BE2C (cell line): Measurements from ENCODE around the gene ANKEF1.
"Not testable (repeated sequence)": the region's sequence is repeated elsewhere in the genome, so short reads cannot be mapped to it uniquely, and the experiment has no call there.

Experiments
- DNase-seq: peaks from one replicate; pipeline ENCODE4 v3.0.0-alpha.2; 2020
- H3K27me3 ChIP-seq: fragments of 250-450 bp; sonication (Bioruptor Pico); 2 replicates; pipeline ENCODE4 v1.5.1; 2020; ENCODE audit warnings: mild to moderate bottlenecking
- H3K36me3 ChIP-seq: fragments of 250-450 bp; sonication (Bioruptor Pico); 2 replicates; pipeline ENCODE4 v1.5.1; 2020; ENCODE audit warnings: mild to moderate bottlenecking
- H3K4me1 ChIP-seq: fragments of 250-450 bp; sonication (Bioruptor Pico); 2 replicates; pipeline ENCODE4 v1.5.1; 2020
- H3K4me3 ChIP-seq: 2 replicates; pipeline ENCODE4 v1.5.1; 2011; ENCODE audit warnings: low read depth, low read length
- H3K9me3 ChIP-seq: fragments of 250-450 bp; sonication (Bioruptor Pico); 2 replicates; pipeline ENCODE4 v1.5.1; 2020
- TF ChIP-seq, protein P1 (sequence below): IDR thresholded peaks from 2 replicates; pipeline ENCODE4 v1.5.1; 2012; ENCODE audit warnings: mild to moderate bottlenecking, low read depth, low read length

Gene ANKEF1

DNA sequence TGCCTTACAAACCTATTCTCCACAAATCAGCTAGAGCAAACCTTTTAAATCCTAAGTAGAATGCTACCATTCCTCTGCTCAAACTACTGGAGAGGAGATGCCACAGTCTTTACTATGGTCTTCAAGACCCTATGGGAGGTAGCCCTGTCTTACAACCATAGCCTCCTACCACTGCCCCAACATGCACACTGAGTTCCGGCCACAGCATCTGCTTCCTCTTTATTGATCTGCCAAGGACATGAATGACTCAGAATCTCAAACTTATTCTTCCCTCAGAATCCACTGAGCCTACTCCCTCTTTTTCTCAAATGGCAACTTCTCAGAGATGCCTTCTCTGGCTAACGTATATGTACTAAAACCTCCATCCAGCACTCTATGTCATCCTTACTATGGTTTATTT lies 12.2 kb upstream of the ANKEF1 start:
- Histone ChIP-seq H3K4me3 (no peak overlapping the region), H3K27me3 (peaks cover 21% of the 10 kb centered on the region), H3K9me3 (no peaks in the 10 kb centered on the region), H3K36me3 (no peaks in the 10 kb centered on the region), H3K4me1 (no peaks in the 10 kb centered on the region)
- no peak for DNase-seq
- TF ChIP-seq, protein P1, sequence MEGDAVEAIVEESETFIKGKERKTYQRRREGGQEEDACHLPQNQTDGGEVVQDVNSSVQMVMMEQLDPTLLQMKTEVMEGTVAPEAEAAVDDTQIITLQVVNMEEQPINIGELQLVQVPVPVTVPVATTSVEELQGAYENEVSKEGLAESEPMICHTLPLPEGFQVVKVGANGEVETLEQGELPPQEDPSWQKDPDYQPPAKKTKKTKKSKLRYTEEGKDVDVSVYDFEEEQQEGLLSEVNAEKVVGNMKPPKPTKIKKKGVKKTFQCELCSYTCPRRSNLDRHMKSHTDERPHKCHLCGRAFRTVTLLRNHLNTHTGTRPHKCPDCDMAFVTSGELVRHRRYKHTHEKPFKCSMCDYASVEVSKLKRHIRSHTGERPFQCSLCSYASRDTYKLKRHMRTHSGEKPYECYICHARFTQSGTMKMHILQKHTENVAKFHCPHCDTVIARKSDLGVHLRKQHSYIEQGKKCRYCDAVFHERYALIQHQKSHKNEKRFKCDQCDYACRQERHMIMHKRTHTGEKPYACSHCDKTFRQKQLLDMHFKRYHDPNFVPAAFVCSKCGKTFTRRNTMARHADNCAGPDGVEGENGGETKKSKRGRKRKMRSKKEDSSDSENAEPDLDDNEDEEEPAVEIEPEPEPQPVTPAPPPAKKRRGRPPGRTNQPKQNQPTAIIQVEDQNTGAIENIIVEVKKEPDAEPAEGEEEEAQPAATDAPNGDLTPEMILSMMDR: no peak

DNA sequence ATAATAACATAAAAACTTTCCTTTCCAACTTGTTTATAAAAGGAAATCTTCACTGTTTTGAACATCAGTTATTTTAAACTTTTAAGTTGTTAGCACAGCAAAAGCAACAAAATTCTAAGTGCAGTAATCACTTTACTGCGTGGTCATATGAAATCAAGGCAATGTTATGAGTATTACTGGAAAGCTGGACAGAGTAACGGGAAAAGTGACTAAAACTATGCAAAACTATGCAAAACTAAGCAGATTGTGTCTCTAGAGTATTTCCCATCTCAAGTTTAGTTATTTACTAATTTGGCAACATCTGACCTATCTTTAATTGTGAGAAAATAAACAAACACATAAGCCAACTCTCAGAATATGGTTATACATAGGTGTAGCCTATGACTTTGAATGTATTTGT lies 10.9 kb upstream of the ANKEF1 start:
- H3K4me1 ChIP-seq: no peaks in the 10 kb centered on the region
- H3K4me3 ChIP-seq: no peak overlapping the region
- no peaks in the 10 kb centered on the region for H3K36me3 ChIP-seq
- H3K27me3 ChIP-seq: peaks cover 17% of the 10 kb centered on the region
- no peaks in the 10 kb centered on the region for H3K9me3 ChIP-seq
- no peak for DNase-seq
- TF ChIP-seq, protein P1: no peak

DNA sequence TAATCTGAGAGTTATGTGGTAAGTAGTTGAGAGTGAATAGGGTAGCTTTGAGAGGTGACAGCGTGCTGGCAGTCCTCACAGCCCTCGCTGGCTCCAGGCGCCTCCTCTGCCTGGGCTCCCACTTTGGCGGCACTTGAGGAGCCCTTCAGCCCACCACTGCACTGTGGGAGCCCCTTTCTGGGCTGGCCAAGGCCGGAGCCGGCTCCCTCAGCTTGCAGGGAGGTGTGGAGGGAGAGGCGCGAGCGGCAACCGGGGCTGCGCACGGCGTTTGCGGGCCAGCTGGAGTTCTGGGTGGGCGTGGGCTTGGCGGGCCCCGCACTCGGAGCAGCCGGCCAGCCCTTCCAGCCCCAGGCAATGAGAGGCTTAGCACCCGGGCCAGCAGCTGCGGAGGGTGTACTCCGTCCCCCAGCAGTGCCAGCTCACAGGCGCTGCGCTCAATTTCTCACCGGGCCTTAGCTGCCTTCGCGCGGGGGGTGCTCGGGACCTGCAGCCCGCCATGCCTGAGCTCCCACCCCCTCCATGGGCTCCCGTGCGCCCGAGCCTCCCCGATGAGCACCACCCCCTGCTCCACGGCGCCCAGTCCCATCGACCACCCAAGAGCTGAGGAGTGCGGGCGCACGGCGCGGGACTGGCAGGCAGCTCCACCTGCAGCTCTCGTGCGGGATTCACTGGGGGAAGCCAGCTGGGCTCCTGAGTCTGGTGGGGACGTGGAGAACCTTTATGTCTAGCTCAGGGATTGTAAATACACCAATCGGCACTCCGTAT lies 3.2 kb upstream of the ANKEF1 start:
- H3K27me3 ChIP-seq, H3K36me3 ChIP-seq, H3K4me1 ChIP-seq, DNase-seq, H3K9me3 ChIP-seq, H3K4me3 ChIP-seq: not testable (repeated sequence)

DNA sequence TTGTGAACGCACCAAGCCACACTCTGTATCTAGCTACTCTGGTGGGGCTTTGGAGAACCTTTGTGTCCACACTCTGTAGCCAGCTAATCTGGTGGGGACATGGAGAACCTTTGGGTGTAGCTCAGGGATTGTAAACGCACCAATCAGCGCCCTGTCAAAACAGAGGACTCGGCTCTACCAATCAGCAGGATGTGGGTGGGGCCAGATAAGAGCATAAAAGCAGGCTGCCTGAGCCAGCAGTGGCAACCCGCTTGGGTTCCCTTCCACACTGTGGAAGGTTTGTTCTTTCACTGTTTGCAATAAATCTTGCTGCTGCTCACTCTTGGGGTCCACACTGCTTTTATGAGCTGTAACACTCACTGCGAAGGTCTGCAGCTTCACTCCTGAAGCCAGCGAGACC lies 2.5 kb upstream of the ANKEF1 start:
- not testable (repeated sequence) for H3K27me3 ChIP-seq, H3K9me3 ChIP-seq, H3K4me1 ChIP-seq, DNase-seq, H3K36me3 ChIP-seq, H3K4me3 ChIP-seq

DNA sequence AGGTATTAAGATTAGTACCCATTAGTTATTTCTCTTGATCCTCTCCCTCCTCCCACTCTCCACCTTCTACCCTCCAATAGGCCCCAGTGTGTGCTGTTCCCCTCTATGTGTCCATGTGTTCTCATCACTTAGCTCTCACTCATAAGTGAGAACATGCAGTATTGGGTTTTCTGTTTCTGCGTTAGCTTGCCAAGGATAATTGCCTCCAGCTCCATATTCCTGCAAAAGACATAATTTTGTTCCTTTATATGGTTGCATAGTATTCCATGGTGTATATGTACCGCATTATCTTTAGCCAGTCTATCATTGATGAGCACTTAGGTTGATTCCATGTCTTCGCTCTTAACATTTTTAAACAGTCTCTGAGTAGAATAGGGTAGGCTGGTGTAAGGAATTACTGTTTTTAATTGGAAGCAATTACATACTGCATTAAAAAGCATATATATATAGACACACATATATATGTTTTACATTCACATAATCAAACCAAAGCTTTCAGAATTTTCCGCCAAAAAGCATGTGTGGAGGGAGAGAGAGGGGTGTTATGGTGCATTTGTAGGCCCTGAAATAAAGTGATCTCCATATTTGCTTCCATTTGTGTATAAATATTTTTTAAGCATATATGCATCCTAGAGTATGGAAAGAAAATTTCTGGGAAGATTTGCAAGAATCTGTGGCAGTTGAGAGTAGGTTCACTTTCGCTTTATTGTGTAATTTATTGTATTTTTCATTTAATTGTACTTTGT lies 709 bp upstream of the ANKEF1 start:
- DNase-seq: no peak
- no peaks in the 10 kb centered on the region for H3K36me3 ChIP-seq
- H3K27me3 ChIP-seq: no peaks in the 10 kb centered on the region
- TF ChIP-seq, protein P1: no peak
- no peaks in the 10 kb centered on the region for H3K4me1 ChIP-seq
- H3K9me3 ChIP-seq: no peaks in the 10 kb centered on the region
- peak overlapping the region; percentile 26 for H3K4me3 ChIP-seq

DNA sequence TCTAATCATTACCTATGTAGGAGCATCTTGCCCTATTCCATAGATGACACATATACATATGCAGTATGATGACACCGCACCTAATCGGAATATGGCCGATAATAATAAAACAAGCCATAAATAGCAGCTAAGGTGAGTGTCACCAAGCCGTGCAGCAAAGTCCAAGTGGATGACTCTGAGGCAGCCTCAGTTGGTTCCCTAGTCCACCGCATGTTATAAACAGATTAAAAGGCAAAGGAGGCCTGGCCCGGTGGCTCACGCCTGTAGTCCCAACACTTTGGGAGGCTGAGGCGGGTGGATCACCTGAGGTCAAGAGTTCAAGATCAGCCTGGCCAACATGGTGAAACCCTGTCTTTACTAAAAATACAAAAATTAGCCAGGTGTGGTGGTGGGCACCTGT lies 1.5 kb downstream of the ANKEF1 start:
- not testable (repeated sequence) for H3K9me3 ChIP-seq, H3K4me3 ChIP-seq, H3K36me3 ChIP-seq, H3K4me1 ChIP-seq, DNase-seq, H3K27me3 ChIP-seq

DNA sequence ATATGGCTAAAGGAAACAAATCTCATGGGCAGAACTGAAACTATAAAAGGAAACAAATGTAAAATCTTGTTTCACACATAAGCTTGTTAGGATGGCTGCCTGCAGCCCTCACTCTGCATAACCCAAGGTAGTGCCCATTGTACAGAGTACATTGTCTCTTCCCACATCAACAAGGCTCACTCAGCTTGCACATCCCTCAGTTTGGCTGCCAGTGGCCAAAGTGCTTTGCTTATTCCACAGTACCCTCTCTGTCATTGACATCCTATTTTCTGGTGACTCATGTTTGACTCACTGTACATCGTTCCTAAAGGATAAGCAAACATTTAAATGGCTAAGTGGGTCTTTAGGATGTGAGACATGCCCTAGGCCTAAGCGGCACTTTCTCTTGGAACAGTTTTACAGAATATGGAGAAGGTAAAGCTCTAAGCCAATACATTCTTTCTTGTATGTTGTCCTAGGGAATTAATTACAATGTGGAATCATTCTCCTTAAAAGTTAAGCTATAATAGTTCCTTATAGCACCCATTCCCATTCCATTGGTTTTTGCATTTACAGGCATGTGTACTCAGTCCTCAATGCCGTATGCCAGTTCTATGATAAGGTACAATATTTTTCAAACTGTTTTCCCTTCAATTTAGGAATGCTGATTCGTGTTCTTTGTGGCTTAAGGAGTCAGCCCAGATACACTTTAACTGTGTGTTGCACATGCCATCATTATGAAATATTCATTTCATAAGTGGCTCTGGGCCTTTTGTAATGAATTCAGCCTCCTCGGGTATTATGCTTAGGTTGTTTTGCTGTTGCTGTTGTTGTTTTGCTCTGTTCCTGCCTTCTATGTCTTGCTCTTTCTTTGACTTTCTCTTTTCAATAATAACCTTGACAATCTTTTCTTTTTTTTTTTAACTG lies 5.5 kb downstream of the ANKEF1 start:
- Histone ChIP-seq H3K4me3 (no peak overlapping the region), H3K9me3 (no peaks in the 10 kb centered on the region), H3K36me3 (no peaks in the 10 kb centered on the region), H3K4me1 (no peaks in the 10 kb centered on the region), H3K27me3 (no peaks in the 10 kb centered on the region)
- TF ChIP-seq, protein P1: no peak
- no peak for DNase-seq
